Uterus (tissue), 4 donors: ENCODE measurements around the gene PSEN2. TPM values are rescaled to one million over a fixed set of nuclear protein-coding genes. Genes with fewer than 3 reads are reported as not detected.

Source experiments
- DNase-seq, 2 donors: peaks; one replicate each; pipeline ENCODE4 v3.0.0-alpha.2; 2019 to 2020
- H3K27ac ChIP-seq, 2 donors: fragments of 200-600 bp; sonication (generic); 1 replicate in 1 of 2; 2 replicates in 1 of 2; pipeline ENCODE4 v1.5.1; 2016 to 2018
- H3K27me3 ChIP-seq, 2 donors: fragments of 200-600 bp; sonication (generic); one replicate each; pipeline ENCODE4 v1.5.1; 2018 to 2019; ENCODE audit warnings: control low read depth in 1 of 2
- H3K36me3 ChIP-seq, 2 donors: fragments of 200-600 bp; sonication (generic); one replicate each; pipeline ENCODE4 v1.5.1; 2019; ENCODE audit warnings: control low read depth in 1 of 2
- H3K4me1 ChIP-seq, 2 donors: fragments of 200-600 bp; sonication (generic); one replicate each; pipeline ENCODE4 v1.5.1; 2018 to 2019; ENCODE audit warnings: control low read depth in 1 of 2
- H3K4me3 ChIP-seq, 2 donors: fragments of 200-600 bp; sonication (generic); 1 replicate in 1 of 2; 2 replicates in 1 of 2; pipeline ENCODE4 v1.5.1; 2018 to 2019; ENCODE audit warnings: mild to moderate bottlenecking in 1 of 2
- H3K9me3 ChIP-seq, 2 donors: fragments of 200-600 bp; sonication (generic); one replicate each; pipeline ENCODE4 v1.5.1; 2019; ENCODE audit warnings: control low read depth in 1 of 2
- POLR2A ChIP-seq, 2 donors: fragments of 450-650 bp; IDR thresholded peaks; one replicate each; pipeline ENCODE4 v1.6.1; 2016; ENCODE audit warnings: antibody characterized with exemption in 2 of 2, mild to moderate bottlenecking in 1 of 2, moderate library complexity in 1 of 2
- intact Hi-C: fragments of 100-400 bp; cut with DNase I; formaldehyde crosslinking; loops from one replicate; pipeline ENCODE4 v1.15.1; 2023; ENCODE audit warnings: low total_unique reads
- total RNA-seq, 4 donors: library from RNA; depleted of rRNA in 3 of 4; stranded (reverse); fragments of >200 nt in 3 of 4; gene quantifications; one replicate each; pipeline versions ENCODE4 v1.1.0 to v1.2.4, GENCODE V29; 2014 to 2023
- TF ChIP-seq, protein P1 (sequence below), 4 experiments: fragments of 200-600 bp in 2 of 4; fragments of 450-650 bp in 2 of 4; sonication (generic) in 2 of 4; IDR thresholded peaks; one replicate each; pipeline ENCODE4 v1.5.1; 2016 to 2019; ENCODE audit warnings: antibody characterized with exemption in 4 of 4, mild to moderate bottlenecking in 2 of 4, moderate library complexity in 1 of 4
- donor health status: DM: yes; HTN: yes; CAD: no.

The PSEN2 gene
- total RNA-seq, 4 donors from 2014 or later: 12.8 to 80.9 (median 31.3) TPM

GRCh38 chr1:226940806-226941067 is 70.3 kb downstream of the PSEN2 start:
- H3K36me3 ChIP-seq: no peaks in the 10 kb centered on the region
- DNase-seq: no peak
- no peaks in the 10 kb centered on the region for H3K9me3 ChIP-seq
- H3K4me1 ChIP-seq: peaks cover 3 to 6% of the 10 kb centered on the region in 2 donors
- TF ChIP-seq POLR2A (IDR thresholded peaks at IDR 0.05): no peak
- no peaks in the 10 kb centered on the region for H3K27me3 ChIP-seq
- H3K4me3 ChIP-seq: peak overlapping the region; percentile 97 to 98
- intact Hi-C loops: no loop called here
- H3K27ac ChIP-seq: peak overlapping the region; percentile 72 to 87

- intact Hi-C loops: no loop called here
- H3K9me3 ChIP-seq: no peaks in the 10 kb centered on the region
- peaks cover 3 to 6% of the 10 kb centered on the region in 2 donors for H3K4me1 ChIP-seq
- H3K27ac ChIP-seq: no peak overlapping the region
- H3K27me3 ChIP-seq: no peaks in the 10 kb centered on the region
- H3K4me3 ChIP-seq: no peak overlapping the region
- TF ChIP-seq POLR2A (IDR thresholded peaks at IDR 0.05): no peak
- TF ChIP-seq, protein P1, sequence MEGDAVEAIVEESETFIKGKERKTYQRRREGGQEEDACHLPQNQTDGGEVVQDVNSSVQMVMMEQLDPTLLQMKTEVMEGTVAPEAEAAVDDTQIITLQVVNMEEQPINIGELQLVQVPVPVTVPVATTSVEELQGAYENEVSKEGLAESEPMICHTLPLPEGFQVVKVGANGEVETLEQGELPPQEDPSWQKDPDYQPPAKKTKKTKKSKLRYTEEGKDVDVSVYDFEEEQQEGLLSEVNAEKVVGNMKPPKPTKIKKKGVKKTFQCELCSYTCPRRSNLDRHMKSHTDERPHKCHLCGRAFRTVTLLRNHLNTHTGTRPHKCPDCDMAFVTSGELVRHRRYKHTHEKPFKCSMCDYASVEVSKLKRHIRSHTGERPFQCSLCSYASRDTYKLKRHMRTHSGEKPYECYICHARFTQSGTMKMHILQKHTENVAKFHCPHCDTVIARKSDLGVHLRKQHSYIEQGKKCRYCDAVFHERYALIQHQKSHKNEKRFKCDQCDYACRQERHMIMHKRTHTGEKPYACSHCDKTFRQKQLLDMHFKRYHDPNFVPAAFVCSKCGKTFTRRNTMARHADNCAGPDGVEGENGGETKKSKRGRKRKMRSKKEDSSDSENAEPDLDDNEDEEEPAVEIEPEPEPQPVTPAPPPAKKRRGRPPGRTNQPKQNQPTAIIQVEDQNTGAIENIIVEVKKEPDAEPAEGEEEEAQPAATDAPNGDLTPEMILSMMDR (IDR thresholded peaks at IDR 0.05): no peak
- no peak for DNase-seq
- no peaks in the 10 kb centered on the region for H3K36me3 ChIP-seq
Observed at GRCh38 chr1:226942392-226942791, 72.0 kb downstream of the PSEN2 start.

DNA sequence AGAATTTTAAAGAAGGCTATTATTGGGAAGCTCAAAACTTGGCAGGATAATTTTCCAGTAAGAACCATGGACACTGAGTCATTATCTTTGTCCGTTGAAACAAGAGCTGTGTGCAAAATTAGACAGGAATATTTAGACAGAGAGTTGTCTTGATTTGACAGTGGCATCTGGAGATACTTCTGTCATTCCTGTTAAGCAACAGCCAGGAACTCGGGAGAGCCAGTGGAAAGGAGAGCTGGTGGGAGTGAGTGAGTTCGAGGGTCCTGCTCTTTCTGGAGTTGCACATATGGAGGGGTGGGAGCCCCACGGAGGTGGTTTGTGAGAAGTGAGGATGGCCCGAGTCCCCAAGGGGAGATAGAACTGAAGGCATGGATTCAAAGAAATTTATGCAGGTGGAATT is 72.7 kb downstream of the PSEN2 start:
- no peak overlapping the region for H3K27ac ChIP-seq
- no peak overlapping the region for H3K4me3 ChIP-seq
- no peak for TF ChIP-seq POLR2A (IDR thresholded peaks at IDR 0.05)
- TF ChIP-seq, protein P1 (IDR thresholded peaks at IDR 0.05): no peak
- H3K27me3 ChIP-seq: no peaks in the 10 kb centered on the region
- H3K4me1 ChIP-seq: peaks cover 3 to 6% of the 10 kb centered on the region in 2 donors
- H3K36me3 ChIP-seq: no peaks in the 10 kb centered on the region
- DNase-seq: no peak
- H3K9me3 ChIP-seq: no peaks in the 10 kb centered on the region
- intact Hi-C loops: no loop called here

GRCh38 chr1:226943927-226944326 is 73.5 kb downstream of the PSEN2 start:
- Histone ChIP-seq H3K9me3 (no peaks in the 10 kb centered on the region), H3K27me3 (no peaks in the 10 kb centered on the region), H3K36me3 (no peaks in the 10 kb centered on the region), H3K4me3 (no peak overlapping the region), H3K4me1 (peaks cover 3 to 4% of the 10 kb centered on the region in 2 donors), H3K27ac (peak overlapping the region in 1 of 2 donors; percentile 13)
- intact Hi-C loops: no loop called here
- DNase-seq: no peak
- no peak for TF ChIP-seq POLR2A (IDR thresholded peaks at IDR 0.05)
- TF ChIP-seq, protein P1 (IDR thresholded peaks at IDR 0.05): no peak

DNA sequence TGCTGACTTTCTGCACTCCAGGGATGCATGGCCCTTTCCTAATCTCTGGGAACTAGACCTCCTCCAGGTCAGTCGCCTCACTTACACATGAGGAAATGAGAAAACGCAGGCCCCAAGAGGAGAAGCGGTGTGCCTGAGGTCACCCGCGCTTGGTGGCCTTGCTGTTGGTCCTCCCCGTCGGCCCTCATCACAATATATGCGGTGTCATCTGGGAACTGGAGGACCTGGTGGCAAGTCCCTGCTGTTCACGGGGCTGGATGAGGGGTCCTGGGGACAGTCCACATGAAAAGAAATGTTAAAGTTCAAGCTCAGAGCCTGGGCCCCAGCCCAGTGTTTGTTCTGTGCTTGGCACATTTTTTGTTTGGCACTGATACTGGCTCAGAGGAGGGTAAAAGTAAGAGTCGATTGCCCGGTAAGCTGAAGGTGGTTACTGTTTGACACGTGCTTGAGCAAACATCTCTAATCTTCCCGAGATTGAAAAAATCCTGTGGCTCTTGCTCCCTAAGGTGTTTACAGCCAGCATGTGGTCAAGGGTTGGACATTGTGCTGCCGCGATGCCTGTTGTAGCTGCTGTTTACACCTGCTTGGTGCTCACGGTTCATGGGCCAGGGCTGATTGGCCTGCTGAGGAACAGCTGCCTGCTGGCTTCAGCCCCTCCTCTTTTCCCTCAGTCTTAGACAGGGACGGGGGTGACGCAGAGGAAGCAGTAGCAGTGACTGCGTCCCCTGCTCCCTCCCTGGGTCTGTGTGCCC is 74.9 kb downstream of the PSEN2 start:
- DNase-seq: no peak
- peak overlapping the region; percentile 14 to 16 for H3K27ac ChIP-seq
- no peaks in the 10 kb centered on the region for H3K27me3 ChIP-seq
- no peaks in the 10 kb centered on the region for H3K36me3 ChIP-seq
- TF ChIP-seq POLR2A (IDR thresholded peaks at IDR 0.05): no peak
- TF ChIP-seq, protein P1 (IDR thresholded peaks at IDR 0.05): no peak
- no peaks in the 10 kb centered on the region for H3K9me3 ChIP-seq
- intact Hi-C loops: no loop called here
- no peak overlapping the region for H3K4me3 ChIP-seq
- peaks cover 3 to 4% of the 10 kb centered on the region in 2 donors for H3K4me1 ChIP-seq

Other genes with a start within 250 kb of the PSEN2 start
- 100 to 1,000 TPM in 1 of 4 donors, 10 to 100 TPM in 3; 29.7 to 117 (median 44.9) TPM for gene ITPKB, start 131.3 kb upstream of the PSEN2 start, total RNA-seq
- gene COQ8A, start 69.7 kb downstream of the PSEN2 start, total RNA-seq: 10 to 100 TPM; 22.8 to 41.7 (median 27.7) TPM